GM19351 (cell line): Measurements from ENCODE around the gene CDH12.
A peak's percentile ranks its signal among the peaks of the same experiment; 100 is the strongest.

Source experiments
- ATAC-seq: cut with Tn5 transposase; IDR thresholded peaks from one replicate; pipeline ENCODE4 v1.9.1; 2021; ENCODE audit warnings: mild to moderate bottlenecking, moderate library complexity; ENCODE audit not compliant: unreplicated experiment

Gene CDH12

GRCh38 chr5:21783074-21783679 lies 1070.0 kb downstream of the CDH12 start:
- no peak for ATAC-seq

- ATAC-seq = no peak
These were observed 1076.7 kb downstream of the CDH12 start for GRCh38 chr5:21776466-21776865.

- no peak for ATAC-seq
These were observed 1078.3 kb downstream of the CDH12 start for GRCh38 chr5:21774801-21775200.

DNA sequence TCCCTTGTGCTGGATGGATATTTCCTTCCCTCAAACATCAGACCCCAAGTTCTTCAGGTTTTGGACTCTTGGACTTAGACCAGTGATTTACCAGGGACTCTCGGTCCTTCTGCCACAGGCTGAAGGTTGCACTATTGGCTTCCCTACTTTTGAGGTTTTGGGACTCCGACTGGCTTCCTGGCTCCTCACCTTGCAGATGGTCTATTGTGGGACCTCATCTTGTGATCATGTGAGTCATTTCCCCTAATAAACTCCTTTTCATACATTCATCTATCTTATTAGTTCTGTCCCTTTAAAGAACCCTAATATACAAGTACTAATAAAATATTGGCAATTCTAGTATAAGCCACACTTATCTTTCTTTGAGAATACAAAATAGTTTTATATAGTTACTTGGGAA lies 1078.9 kb downstream of the CDH12 start:
- ATAC-seq = no peak

DNA sequence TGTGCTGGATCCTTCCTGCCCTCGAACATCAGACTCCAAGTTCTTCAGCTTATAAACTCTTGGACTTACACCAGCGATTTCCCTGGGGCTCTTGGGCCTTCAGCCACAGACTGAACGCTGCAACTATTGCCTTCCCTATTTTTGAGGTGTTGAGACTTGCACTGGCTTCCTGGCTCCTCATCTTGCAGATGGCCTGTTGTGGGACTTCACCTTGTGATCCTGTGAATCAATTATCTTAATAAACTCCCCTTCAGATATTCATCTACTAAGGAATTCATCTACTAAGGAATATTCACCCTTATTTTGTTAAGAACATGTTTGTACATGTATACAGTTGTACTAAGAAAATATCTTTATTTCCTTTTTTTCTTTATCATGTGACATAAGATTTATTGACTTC lies 1079.7 kb downstream of the CDH12 start:
- ATAC-seq = no peak

DNA sequence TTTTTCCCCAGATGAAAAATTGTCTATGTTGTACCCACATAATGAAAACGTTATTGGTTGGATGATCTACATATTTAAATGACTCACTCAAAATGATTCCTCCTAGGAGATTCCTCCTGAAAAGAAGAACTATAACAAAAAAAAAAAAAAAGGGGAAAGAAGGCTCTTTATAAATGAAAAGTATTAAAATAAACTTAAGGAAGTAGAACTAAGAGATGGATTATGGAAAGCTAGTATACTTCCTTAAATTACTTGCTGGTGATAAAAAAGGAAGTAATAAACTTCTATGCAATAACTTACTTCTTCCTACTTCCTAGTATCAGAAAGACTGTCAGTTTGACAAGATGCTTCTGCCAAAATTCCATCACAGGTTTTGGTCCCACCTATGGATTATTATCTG lies 1087.7 kb downstream of the CDH12 start:
- ATAC-seq = no peak

DNA sequence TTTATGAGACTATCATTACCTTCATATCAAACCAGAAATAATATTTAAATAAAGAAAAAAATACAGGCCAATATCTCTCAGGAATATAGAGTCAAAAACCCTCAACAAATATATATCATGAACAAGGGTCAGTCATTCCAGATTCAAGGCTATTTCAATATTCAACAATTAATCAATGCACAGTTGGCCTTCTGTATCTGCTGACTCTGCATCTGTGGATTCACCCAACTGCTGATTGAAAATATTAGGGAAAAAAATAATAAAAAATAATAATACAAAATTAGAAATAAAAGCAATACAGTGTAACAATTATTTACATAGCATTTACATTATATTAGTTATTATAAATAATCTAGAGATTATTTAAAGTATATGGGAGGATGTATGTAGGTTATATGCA lies 1114.0 kb downstream of the CDH12 start:
- ATAC-seq = no peak

GRCh38 chr5:21723500-21723899 lies 1129.6 kb downstream of the CDH12 start:
- ATAC-seq = no peak

- ATAC-seq = no peak
These were observed 1141.0 kb downstream of the CDH12 start for GRCh38 chr5:21711866-21712758.

- ATAC-seq = no peak
These were observed 1143.4 kb downstream of the CDH12 start for GRCh38 chr5:21709770-21710169.

GRCh38 chr5:21704974-21705668 lies 1148.0 kb downstream of the CDH12 start:
- ATAC-seq = no peak

- ATAC-seq = peak; percentile 44
These were observed 1151.8 kb downstream of the CDH12 start for GRCh38 chr5:21701317-21701716.
